Hepatic stellate cell (primary cell): ENCODE results near the gene TNFRSF25.
A peak's percentile ranks its signal among the peaks of the same experiment; 100 is the strongest.

Source experiments
- DNase-seq: peaks from one replicate; pipeline ENCODE4 v3.0.0; 2011; ENCODE audit warnings: low spot score

The TNFRSF25 gene

DNA sequence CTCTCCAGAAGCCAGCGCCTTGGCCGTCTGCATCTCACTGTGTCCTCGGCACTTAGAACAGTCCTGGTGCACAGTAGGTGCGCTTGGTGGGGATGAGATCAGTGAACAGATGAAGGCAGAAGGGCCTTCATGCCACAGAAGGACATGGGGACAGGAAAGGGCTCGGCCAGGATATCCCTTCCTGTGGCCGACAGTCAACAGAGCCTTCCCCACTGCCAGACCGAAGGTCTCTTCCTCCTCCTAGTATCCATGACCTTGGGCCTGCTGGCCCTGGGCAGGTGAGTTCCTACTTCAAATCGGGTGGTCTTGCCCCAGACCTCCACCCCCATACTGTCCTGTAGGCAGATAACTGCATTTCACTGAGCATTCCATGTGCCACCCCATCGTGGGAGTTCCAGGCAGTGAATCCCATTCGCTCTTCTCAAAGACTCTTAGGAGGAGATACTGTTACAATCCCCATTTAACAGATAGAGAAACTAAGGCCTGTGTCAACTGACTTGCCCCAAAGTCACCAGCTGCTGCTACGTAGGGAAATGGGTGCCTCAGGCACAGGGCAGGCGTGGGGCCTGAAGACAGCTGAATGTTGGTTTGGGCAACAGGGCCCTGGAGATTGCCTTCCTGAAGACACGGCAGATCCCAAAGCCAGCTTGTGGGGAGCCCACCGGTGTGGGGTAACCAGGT lies 22.0 kb upstream of the TNFRSF25 start:
- no peak for DNase-seq

DNA sequence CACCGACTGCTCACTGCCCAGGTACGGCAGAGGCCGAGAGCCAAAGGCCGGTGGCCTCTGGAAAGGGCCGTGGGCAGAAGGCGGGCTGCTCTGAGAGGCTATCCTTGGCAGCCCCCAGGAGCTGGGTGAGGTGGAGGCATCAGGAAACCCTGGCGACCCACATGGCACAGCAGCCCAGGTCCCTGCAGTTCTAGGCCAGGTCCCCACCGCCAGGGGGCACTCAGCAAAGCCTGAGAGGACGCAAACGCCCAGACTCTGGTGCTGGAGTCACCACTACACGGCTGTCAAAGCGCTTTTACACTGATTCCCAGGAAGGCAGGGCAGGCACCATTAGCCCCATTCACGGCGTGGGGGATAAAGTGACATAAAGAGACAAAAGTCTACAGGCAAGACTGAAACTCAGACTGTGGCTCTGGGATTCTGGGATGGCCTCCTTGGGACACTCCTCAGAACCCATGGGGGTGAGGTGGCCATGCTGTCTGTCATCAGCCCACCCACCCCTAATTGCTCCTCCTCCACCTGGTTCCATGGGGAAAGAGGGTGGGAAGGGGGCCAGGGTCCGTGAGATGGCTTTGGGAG lies 20.5 kb upstream of the TNFRSF25 start:
- peak; percentile 97 for DNase-seq

DNA sequence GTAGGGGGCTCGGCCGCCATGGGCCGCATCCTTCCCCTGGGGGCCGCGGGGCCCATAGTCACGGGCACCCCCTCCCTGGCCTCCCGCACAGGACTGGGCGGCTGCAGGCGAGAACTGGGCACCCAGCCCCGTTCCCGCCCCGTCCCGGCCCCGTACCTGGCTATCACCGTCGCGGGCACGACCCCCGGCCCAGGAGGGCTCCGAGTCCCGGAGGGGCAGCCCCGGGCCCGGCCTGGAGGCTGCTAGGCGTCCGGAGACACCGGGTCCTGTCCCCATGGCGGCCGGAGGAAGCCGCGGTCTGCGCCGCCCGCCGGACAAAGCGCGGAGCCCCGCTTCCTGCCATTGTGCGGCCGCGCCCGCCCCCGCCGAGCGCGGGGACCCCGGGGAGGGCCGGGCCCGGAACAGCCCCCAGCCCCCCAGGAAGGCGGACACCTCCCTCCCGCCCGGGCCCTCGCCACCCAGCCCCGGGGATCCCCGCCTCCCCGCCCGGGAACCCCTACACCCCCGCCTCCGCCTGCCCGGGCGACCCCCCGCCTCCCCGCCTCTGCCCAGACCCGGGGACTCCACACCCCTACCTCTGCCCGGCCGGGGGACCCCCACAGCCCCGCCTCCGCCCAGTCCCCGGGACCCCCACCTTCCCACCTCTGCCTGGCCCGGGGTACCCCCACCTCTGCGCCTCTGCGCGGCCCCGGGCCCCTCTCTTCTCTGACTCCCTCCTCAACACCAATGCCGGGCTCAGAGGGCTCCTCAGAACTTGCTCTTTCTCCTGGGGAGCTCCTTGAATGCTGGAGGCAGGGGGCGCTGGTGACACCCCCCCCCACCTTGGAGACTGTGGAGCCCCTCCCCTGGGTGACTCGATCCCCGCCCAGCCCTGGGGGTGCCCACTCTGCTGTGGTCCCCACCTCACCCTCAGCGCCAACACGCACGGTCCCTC lies 19.5 kb upstream of the TNFRSF25 start:
- peak; percentile 60 for DNase-seq

DNA sequence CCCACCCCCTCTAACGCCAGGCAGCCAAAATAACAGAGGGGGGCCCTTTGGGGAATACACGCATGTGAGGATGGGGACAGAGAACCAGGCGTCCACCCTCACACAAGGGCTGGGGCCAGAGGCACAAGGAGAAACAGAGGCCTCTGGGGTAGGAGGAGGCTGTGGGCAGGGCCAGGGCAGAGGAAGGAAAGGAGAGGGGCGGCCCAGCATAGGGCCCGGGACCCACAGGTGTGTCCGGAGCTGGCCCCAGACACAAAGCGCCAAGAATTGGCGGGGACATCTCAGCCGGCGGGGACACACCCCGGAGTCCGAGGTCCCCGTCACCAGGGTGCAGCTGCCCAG lies 18.8 kb upstream of the TNFRSF25 start:
- no peak for DNase-seq

DNA sequence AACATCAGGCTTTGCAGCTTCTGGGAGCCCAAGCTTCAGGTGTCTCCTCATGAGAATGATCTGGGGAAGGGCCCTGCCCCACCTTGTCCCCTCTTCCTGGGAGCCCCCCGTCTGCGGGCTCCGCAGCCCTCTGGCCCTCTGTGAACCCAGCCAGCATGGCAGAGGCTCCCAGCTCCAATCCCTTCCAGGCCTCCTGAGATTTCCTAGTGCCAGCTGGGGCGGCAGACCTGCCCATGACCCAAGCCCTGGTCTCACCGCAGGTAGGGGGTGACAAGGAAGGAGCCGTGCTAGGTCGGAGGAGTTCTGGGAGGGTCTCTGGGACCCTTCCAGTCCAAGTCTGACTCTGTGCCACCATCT lies 17.8 kb upstream of the TNFRSF25 start:
- DNase-seq: no peak

DNA sequence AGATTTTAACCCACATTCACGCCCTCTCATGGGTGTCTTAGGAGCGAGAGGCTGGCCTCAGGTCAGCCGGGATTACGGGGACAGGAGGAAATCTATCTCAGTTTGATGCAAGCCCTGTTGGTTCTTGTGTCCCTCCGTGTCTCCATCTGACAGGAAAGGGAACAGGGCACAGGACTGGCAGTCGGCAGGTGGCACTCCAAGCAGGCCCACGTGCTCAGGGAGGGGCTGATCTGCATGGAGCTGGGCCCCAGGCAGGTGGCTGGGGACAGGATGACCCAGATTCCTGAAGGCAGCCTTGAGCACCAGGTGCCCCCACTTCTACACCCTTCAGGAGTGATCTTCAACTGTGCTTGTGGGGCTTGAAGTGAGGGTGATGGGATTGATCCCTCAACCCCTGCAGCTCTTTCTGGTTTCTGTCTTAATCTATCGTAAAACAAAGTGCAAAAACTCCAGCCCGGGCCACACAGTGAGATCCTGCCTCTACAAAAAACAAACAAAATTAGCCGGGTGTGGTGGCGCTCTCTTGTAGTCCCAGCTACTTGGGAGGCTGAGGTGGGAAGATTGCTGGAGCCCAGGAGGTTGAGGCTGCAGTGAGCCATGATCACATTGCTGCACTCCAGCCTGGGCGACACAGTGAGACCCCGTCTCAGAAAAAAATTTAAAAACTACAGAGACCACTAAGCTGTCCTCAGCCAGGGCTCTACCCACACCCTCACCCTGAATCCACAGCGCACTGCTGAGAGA lies 17.2 kb upstream of the TNFRSF25 start:
- no peak for DNase-seq

DNA sequence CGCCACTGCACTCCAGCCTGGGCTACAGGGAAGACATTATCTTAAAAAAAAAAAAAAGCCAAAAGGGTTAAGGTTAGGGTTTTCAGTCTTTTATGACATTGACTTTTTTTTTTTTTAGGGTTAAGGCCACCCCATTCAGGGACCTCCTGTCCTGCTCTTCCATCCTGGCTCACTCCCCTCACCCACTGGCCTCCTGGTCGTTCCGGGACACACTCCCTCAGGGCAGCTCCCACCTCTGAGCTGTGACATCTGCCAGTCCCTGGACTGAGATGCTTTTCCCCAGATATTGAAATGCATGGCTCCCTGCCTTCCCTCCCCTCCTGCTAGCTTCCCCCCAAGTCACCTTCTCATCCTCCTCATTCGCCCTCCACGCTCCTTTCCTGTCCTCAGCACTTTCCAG lies 15.8 kb upstream of the TNFRSF25 start:
- no peak for DNase-seq

DNA sequence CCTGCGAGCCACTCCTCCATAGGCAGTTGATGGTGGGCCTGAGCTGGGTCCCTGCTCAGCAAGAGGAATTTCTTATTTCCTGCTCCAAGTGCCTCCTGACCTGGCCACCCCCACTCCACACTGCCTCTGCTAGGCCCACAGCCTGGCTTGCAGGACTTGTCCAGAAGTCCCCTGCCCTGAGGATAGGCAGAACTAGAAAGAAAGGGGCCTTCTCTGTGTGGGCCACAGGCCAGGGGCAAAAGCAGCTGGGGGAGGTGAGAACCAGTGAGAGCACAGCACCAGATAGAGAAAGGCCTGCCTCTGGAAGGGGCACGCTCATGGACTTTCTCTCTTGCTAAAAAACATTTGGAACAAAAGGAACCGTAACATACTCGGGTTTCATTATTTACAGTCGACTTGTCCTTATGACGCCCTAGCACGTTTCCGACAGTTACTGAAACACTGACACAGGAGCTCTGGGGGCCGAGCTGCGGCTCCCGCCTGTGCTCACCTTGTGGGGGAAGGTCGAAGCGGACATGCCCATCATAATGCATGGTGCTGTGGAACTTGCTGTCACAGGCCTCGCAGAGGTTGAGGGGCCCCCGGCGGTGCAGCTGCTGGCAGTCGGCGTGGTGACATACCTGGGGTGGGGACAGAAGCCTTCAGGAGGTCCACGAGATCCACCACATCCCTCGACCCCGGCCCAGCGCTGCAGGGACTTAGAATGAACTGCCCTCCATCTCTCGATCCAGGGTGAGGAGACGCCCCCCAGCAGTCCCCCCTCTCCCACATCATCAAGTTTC lies 11.3 kb upstream of the TNFRSF25 start:
- no peak for DNase-seq

DNA sequence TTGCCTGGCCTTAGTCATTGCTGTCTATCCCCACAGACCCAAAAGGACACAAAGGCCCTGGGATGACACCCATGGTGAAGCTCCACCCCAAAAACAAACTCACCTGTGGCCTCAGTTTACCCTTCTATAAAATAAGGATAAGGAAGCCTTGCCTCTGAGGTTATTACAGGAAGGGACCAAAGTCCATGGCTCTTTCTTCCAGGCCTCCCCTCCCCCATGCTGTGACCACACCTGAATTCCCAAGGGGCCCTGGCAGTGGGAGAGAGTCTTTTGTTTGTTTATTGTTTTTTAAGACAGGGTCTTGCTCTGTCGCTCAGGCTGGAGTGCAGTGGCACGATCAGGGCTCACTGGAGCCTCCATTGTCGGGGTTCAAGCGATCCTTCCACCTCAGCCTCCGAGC lies 10.5 kb upstream of the TNFRSF25 start:
- no peak for DNase-seq

DNA sequence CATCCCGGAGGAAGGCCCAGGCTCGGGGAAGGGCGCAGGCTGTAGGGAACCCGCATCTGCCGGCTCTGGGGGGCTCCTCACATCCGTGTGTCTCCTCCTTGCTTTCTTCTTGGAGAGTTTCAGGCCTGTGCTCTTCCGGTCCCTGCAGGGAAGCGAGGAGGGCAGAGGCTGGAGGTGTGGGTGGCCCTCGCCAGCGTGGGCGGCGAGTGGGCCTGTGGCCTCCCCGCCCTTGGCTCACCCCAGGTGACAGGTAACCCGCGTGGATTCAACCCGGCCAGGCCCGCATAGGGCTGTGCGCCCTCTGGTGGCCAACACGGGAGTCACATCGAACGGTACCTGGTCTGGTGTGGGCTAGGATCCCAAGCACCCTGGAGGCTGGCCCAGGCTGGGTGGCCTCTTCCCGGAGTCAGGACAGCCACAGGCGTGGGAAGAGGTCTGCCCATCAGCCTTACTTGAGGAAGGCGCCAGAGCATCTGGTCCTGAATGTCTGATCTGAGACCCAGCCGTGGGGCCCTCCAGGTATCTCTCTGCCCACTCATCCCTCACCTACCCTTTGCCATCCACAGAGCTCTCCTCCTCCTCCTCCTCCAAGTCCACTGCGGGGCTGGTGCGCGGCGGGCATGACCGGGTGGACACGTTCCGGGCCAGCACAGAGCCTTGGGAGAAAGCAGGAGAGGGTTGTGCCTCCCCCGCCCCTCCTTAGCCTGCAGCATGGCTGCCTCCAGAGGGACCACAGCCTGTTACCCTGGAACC lies 9.6 kb upstream of the TNFRSF25 start:
- peak; percentile 89 for DNase-seq

DNA sequence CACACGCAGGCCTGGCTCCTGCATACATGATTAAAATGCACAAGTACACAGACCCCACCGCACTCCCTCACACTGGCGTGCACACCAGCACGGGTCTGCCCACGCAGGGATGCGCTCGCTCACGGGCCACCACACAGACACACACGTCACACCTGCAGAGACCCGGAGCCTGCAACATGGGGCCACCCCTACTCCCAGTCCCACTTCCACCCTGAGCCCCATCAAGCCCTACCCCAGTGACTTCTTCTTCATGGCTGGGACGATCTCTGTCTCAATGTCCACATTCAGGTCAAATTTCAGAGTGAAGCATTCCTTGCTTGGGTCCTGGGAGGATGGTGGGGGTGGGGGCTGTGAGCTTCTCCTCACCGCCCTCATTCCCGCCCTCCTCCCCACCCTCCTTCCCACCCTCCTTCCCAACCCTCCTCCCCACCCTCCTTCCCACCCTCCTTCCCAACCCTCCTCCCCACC lies 8.9 kb upstream of the TNFRSF25 start:
- DNase-seq: no peak

DNA sequence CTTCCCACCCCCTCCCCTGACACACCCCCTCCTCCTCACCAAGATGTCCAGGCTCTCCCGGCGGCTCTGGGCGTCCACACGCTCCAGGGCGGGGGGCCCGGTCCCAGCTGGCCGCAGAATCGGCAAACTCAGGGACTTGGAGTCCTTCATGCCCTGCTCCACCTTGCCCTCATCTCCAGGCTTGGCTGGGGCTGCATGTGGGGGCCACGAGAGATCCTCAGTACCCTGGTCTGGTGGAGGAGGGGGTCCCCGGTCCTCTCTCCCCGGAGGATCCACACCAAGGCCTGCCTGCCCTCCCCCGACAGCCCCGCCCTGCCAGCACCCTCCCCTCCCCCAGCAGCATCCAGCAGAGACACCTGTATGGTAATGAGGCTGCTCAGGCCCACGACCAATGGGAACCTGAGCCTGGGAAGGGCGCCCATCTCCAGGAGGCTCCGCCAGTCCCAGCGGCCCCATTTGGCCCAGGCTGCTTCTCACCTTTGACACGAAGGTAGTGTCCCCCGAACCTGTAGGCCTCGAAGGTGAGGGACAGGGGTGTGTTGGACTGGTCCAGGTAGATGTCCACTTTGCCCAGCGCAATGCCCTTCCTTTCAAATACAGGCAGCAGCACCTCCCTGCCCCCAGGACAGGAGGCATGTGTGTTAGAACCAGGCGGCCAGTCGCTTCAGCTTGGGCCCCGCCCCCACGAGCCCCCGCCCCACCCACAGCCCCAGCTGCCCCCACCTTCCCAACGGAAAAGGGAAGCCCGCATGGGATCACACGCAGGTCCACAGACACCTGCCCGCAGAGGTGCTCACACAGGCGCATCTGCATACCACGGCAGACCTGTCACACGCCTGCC lies 8.2 kb upstream of the TNFRSF25 start:
- no peak for DNase-seq

DNA sequence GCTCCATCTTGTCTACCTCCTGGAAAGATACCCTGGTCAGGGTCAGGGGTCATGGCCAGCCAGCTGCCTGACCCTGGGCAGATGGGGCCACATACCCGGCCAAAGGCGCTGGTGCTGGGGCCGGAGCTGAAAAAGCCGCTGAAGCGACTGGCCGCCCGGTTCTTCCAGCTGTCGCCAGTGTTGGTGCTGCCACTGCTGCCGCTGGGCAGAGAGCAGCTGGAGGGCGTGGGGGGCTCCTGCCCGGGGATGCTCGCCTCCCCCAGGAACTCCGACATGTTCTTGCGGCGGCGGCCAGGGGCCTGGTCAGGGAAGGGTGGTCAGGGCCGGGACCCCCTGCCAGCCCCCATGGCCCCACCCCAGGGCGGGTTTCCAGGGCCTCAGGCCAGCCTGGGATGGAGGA lies 7.2 kb upstream of the TNFRSF25 start:
- DNase-seq: no peak

DNA sequence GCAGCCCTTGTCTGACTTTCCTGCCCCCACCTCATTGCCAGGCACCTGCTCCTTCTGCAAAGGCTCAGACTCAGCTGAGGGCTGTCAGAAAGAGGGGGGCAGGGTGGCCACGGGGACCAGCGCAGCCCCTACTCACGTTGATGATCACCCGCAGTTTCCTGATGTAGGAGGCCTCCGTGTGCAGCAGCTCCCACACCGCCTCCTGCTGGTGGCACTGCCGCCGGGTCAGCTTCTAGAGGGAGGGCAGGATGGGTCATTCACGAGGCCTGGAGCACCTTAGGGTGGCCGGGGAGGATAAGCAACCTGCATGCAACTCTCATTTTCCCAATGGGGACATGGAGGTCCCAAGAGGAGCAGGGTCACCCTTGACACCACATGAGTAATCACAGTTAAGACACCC lies 6.4 kb upstream of the TNFRSF25 start:
- DNase-seq: no peak

DNA sequence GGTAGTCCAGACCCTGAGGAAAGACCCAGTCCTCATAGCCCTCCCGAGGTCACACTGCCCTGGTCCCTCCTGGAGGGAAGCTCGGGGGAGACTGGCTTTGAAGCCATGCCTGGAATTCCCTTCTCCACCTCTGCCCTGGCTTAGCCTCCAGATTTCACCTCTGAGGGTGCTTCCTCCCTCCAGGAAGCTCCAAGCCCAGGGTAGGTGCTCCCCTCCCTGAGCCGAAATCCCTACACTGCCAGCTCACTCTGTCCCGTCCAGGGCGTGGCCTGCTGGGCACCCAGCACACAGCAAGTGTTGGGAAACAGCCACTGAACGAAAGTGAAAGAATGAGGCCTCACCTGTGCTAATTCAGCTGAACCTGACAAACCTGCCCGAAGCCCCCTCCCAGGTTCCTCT lies 6.0 kb upstream of the TNFRSF25 start:
- DNase-seq: no peak

DNA sequence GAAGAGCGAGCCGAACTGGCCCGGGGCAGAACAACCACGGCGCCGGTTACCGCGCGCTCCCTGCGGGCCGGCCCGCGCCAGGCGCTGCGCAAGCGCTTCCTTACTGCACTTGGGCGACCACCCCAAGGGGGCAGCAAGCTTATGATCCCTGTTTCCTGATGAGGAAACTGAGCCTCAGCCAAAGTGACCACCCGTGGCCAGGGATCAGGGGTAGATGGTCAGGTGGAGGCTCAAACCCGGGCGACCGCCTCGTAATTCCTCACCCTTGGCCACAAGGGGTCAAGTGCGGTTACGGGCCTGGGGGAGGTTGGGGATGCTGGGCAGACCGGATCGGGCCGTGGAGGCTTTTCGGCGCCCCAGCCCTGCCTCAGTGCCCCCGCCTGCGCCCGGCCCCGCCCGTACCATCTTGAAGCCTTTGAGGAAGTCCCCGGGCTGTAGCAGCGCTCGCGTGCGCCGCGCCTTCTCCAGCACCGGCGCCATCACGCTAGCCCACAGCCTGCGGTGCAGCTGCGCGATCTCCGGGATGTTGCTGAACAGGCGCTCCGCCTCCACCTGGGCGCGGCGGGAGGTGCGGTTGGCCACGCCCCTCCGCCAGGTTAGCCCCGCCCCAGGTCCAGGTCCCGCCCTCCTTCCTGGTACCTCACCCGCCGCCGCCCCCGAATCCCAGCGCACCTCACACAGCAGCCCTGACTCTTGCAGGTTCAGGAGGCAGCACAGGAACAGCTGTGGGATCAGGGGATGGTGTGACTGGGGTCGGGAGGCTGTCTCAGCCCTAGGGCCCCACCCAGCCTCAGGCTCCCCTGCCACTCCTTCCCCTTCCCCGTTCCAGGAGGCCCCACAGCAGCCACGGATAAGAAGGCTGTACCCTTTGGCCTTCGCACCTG lies 5.4 kb upstream of the TNFRSF25 start:
- no peak for DNase-seq

DNA sequence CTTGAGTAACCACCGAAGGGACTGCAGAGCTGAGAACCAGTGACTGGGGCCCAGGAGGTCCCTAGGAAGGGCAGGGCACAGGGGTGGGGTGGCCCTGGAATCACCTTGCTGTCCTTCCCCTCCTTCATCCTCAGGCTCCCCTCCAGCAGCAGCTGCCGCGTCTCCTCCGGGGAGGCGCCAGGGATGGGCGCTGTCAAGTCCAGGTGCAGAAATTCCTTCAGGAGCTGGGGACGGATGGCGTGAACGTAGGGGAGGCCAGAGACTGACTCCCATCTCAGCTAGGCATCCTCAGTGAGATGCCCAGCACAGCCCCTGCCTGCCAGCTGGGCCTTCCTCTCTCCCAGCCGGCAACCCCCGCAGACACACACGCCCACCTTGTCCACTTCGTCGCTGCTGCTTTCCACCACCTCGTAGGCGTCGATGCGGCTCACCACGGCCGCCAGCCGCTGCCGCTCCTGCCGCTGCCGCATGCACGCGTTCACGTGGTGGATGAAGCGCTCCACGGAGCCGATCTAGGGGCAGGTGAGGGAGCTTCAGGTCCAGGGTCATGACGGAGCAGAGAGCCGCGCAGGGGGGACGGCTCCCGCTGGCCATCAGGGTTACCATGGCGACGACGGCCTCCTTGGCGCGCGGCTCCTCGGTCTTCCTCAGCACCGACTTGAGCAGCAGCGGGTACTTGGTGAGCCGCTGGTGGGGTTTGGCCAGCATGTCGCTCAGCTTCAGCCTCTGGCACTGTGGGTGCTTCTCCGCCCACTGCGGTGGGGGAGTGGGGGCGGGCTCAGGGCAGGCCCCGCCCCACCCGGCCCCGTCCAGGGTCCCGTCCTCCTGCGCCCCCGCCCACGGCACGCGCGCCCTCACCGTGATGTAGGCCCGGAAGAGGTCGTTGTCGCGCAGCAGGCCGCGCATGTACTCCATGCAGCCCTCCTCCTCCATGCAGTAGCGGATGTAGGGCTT lies 4.4 kb upstream of the TNFRSF25 start:
- DNase-seq: no peak
